ENCODE measurements around the gene GPRIN1. TPM values are rescaled to one million over a fixed set of nuclear protein-coding genes. Genes with fewer than 3 reads are reported as not detected.

The GPRIN1 gene
- total RNA-seq, 2 donors from 2014 or later, result 2.1 to 3.1 TPM

DNA sequence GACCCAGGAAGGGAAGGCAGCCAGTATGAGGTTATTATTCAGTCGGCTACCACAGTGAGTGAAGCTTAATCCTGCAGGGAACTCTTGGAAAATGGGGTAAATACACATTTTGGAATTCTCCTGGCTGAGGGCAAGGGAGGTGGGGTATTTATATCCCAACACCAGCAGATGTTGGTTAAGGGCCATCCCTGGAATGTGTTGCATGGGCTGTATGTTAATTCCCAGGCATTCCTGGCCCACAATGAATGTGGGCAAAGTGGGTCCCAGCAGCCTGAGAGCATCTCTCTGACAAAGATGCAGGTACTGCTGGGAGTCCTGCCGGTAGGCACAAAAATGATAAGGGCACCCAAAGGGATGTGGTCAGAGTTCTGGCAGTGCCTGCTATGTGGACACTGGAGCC is 2.9 kb upstream of the GPRIN1 start:
- Histone ChIP-seq H3K4me3 (no peak overlapping the region), H3K36me3 (no peaks in the 10 kb centered on the region), H3K27ac (no peak overlapping the region), H3K4me1 (no peaks in the 10 kb centered on the region), H3K9me3 (no peaks in the 10 kb centered on the region), H3K9ac (ENCODE audit: low read depth in 2 of 2, low read length in 2 of 2) (no peak overlapping the region), H3K27me3 (peaks cover 5% of the 10 kb centered on the region)
- intact Hi-C loops (cut with DNase I), result no loop called here
- no peak for TF ChIP-seq CTCF (IDR thresholded peaks at IDR 0.05)
- no peak for DNase-seq

GRCh38 chr5:176612008-176612407 is 2.1 kb upstream of the GPRIN1 start:
- no peak for DNase-seq
- no peaks in the 10 kb centered on the region for H3K9me3 ChIP-seq
- H3K27me3 ChIP-seq, result peaks cover 5% of the 10 kb centered on the region
- H3K9ac ChIP-seq (ENCODE audit: low read depth in 2 of 2, low read length in 2 of 2), result no peak overlapping the region
- H3K27ac ChIP-seq, result no peak overlapping the region
- H3K4me3 ChIP-seq, result no peak overlapping the region
- intact Hi-C loops (cut with DNase I), result no loop called here
- H3K4me1 ChIP-seq, result no peaks in the 10 kb centered on the region
- TF ChIP-seq CTCF (IDR thresholded peaks at IDR 0.05), result no peak
- no peaks in the 10 kb centered on the region for H3K36me3 ChIP-seq

DNA sequence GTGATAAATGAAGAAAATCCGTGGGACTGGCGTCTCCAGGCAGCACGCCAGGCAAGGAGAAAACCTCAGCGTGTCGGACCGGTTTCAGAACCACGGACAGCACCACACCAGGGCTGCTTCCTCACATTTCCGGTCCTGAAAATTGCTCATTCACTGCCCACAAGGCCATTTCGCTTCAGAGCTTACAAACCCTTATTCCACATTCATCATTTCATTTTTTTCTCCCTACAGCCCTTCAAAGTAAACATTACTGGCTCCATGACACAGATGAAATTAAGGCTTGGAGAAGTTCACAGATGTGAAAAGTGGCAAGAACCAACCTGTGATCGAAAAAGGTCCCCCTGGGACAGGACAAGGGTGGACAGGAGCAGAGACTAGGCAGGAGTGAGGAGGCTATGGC is 1.5 kb upstream of the GPRIN1 start:
- intact Hi-C loops (cut with DNase I), result no loop called here
- H3K4me1 ChIP-seq, result no peaks in the 10 kb centered on the region
- peaks cover 5% of the 10 kb centered on the region for H3K27me3 ChIP-seq

DNA sequence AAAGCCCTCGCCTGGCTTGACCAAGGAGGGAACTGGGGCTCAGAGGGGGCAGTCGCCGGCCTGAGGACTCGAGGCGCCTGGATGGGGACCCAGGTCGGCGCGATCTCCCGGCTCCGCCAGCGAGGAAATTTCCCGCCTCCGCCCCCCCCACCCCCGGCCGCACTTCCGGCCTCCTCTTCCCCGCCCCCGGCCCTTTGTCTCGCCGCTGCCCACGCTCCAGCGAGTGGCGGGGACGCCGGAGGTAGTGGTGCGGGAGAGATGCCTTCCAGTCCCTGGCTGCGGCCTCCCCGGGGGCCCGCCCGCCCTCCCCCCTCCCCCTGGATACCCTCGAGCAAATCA is 448 bp upstream of the GPRIN1 start:
- no peak for TF ChIP-seq CTCF (IDR thresholded peaks at IDR 0.05)

More for the DNA sequence above, 1.5 kb upstream of the GPRIN1 start:
- Histone ChIP-seq H3K4me3 (no peak overlapping the region), H3K27ac (no peak overlapping the region), H3K9ac (ENCODE audit: low read depth in 2 of 2, low read length in 2 of 2) (no peak overlapping the region), H3K36me3 (no peaks in the 10 kb centered on the region), H3K9me3 (no peaks in the 10 kb centered on the region)
- no peak for TF ChIP-seq CTCF (IDR thresholded peaks at IDR 0.05)
- peak; percentile 75 for DNase-seq

DNA sequence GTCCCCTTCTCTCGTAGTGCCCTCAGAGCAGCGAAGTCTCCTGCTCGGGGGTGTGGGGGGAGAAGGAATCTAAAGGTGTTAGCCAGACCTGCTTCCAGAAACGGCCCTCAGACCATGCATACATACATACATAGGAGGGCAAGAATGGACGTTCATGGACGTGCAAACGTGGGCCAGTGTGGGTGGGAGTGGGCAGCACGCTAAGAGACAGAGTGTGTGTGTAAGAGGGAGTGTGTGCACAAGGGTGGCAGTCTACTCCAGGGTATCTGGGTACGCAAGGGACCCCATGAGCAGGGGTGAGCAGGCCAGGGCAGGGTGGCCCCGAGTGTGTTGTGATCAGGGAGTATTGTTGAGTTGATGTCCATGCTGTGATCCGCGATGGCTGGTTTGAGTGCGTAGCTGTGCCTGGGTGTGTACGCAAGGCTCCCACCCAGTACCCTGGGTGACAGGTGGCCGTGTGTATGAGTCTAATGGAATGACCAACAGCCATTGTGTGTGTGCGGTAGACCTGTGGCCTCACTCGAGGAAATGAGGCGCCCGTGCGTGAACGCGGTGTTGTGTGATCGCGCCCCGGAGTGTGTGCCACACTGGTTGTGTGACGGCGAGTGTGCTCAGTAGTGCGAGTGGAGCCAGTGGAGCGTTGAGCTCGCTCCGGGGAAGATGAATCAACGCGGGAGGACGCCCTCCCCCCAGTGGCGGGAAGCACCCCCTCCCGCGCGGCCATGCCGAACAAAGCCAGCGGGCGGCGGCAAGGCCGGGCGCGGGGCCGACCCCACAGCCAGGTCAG is 826 bp downstream of the GPRIN1 start:
- Histone ChIP-seq H3K9ac (ENCODE audit: low read depth in 2 of 2, low read length in 2 of 2) (no peak overlapping the region), H3K4me3 (peak overlapping the region; percentile 69), H3K27me3 (peaks cover 5% of the 10 kb centered on the region), H3K27ac (no peak overlapping the region), H3K36me3 (no peaks in the 10 kb centered on the region), H3K4me1 (no peaks in the 10 kb centered on the region), H3K9me3 (no peaks in the 10 kb centered on the region)
- DNase-seq, result no peak
- intact Hi-C loops (cut with DNase I), result loop anchor here (5.0 kb wide), 1 partner anchor 38 kb away; the partner anchor contains the start of gene TSPAN17
- TF ChIP-seq CTCF (IDR thresholded peaks at IDR 0.05), result no peak

More for the DNA sequence above, 448 bp upstream of the GPRIN1 start:
- DNase-seq, result no peak
- H3K27ac ChIP-seq, result no peak overlapping the region
- H3K36me3 ChIP-seq, result no peaks in the 10 kb centered on the region
- H3K27me3 ChIP-seq, result peaks cover 5% of the 10 kb centered on the region
- intact Hi-C loops (cut with DNase I), result no loop called here
- H3K4me1 ChIP-seq, result no peaks in the 10 kb centered on the region
- H3K9ac ChIP-seq (ENCODE audit: low read depth in 2 of 2, low read length in 2 of 2), result no peak overlapping the region
- H3K4me3 ChIP-seq, result peak overlapping the region; percentile 69
- H3K9me3 ChIP-seq, result no peaks in the 10 kb centered on the region
